DND-41 (cell line): ENCODE results near the gene RDH8.
"Not testable (repeated sequence)": the region's sequence is repeated elsewhere in the genome, so short reads cannot be mapped to it uniquely, and the experiment has no call there.

Experiments
- CTCF ChIP-seq: IDR thresholded peaks from 2 replicates; pipeline ENCODE4 v1.5.1; 2012; ENCODE audit warnings: borderline replicate concordance, low read length, moderate library complexity, mild to moderate bottlenecking; ENCODE audit not compliant: poor library complexity, severe bottlenecking; ENCODE audit errors: extremely low read depth
- EZH2 ChIP-seq: IDR thresholded peaks from 3 replicates; pipeline ENCODE4 v1.6.1; 2012; ENCODE audit warnings: borderline replicate concordance, low read depth, mild to moderate bottlenecking, moderate library complexity, low read length, inconsistent platforms; ENCODE audit not compliant: severe bottlenecking

DNA sequence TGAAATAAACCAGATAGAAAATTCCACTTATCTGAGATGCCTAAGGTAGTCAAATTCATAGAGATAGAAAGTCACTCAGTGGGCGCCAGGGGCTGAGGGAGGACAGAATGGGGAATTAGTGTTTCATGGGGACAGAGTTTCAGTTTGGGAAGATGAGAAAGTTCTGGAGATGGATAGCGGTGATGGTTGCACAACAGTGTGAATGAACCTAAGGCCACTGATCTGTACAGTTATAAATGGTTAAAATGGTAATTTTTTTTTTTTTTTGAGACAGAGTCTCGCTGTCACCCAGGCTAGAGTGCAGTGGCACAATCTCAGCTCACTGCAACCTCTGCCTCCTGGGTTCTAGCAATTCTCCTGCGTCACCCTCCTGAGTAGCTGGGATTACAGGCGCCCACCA, 9.8 kb downstream of the RDH8 start:
- TF ChIP-seq CTCF, EZH2: not testable (repeated sequence)
